ENCODE results near the gene TAGLN2. TPM values are rescaled to one million over a fixed set of nuclear protein-coding genes. Genes with fewer than 3 reads are reported as not detected.

The TAGLN2 gene
- polyA plus RNA-seq, 3 donors = 658 to 1,259 (median 918) TPM

DNA sequence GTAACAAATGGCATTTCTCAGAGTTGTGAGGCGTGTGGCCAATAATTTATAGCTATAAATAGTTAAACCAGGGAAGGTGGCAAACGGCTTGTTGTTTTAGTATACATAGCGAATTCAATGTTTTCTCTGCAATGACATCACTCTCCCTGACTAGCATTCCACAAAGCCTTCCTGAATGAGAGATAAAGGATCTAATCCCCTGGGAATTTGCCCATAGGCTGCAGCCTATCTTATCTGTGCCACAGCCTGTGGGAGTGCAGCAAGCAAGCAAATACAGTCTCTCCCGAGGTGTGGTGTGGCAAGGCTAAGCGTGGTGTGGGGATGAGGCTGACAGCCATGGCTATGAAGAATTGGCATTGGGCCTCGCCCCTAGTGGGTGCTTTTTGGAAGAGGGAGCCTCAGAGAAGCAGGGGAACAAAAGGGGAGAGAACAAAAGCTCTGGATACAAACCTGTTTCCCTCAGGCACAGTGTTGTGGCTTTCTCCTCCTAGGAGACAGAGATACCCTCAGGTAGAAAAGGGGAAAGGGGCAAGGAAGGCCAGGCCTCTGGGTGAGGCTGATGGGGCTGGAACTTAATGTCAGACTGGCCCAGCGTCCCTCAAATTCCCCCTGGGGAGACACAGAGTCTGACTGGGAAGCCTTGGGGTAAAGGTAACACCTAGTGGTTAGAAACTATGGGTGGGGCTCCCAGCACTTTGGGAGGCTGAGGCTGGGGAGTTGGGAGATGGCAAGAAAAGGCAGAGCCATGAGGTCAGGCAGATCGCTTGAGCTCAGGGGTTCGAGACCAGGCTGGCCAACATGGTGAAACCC is 8.9 kb downstream of the TAGLN2 start:
- H3K9me3 Mint-ChIP-seq = no peaks in the 10 kb centered on the region
- peaks cover 12 to 21% of the 10 kb centered on the region in 2 donors for H3K4me1 ChIP-seq (ENCODE audit: control insufficient read depth in 1 of 2, insufficient read depth in 2 of 2, low read length in 2 of 2)
- WGBS (ENCODE audit: insufficient coverage) = 91% methylated on average over 4 of the region's 9 CpGs

DNA sequence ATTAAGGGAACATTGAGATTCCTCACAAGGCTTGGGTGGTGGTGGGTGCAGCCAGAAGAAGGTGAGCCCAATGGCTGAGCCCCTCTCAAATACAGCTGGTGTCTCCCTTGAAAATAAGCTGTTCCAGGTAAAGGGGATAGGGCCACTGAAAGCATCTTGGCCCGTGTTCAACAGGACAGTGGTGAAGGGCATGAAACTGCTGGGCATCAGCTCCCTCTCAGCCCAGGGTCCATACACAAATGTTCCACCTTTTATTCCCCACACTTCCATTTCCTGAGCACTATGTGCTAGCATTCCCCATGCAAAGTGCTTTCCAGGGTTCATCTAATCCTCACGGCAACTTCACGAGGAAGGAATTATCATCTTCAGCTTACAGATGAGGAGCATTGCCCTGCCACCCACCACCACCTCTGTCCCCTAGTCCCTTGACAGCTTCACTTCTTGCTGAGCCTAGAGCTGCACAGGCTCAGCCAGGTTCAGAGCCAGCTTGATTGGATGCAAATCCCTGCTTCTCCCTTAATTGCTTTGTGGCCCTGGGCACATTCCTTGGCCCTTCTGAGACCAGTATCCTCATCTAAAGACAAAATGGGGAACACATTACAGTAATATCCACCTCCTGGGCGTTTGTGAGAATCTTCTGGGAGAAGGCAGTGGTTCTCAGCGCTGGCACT is 9.6 kb downstream of the TAGLN2 start:
- H3K9me3 Mint-ChIP-seq = no peaks in the 10 kb centered on the region
- DNase-seq = no peak
- Histone ChIP-seq H3K4me1 (ENCODE audit: control insufficient read depth in 1 of 2, insufficient read depth in 2 of 2, low read length in 2 of 2) (peaks cover 14 to 21% of the 10 kb centered on the region in 2 donors), H3K4me3 (replicated peaks in 1 of 3; ENCODE audit: low read depth in 2 of 3, low read length in 3 of 3) (no peak overlapping the region), H3K9ac (ENCODE audit: insufficient read depth, low read length, poor library complexity, severe bottlenecking) (no peak overlapping the region), H2AFZ (ENCODE audit: insufficient read depth, low read depth, low read length, poor library complexity, severe bottlenecking) (no peak overlapping the region), H3K36me3 (replicated peaks in 1 of 2; ENCODE audit: control insufficient read depth in 1 of 2, insufficient read depth in 2 of 2, low read length in 2 of 2) (peaks cover 46 to 60% of the 10 kb centered on the region in 2 donors), H3K27me3 (ENCODE audit: control insufficient read depth in 2 of 2, insufficient read depth in 2 of 2, low read length in 2 of 2) (no peaks in the 10 kb centered on the region), H3K27ac (ENCODE audit: low read depth in 1 of 2, low read length in 2 of 2) (peak overlapping the region in 1 of 2 donors; percentile 20), H3K4me2 (replicated peaks; ENCODE audit: extremely low read depth, low read length, poor library complexity, severe bottlenecking) (no peak overlapping the region), H3K79me2 (ENCODE audit: insufficient read depth, low read length) (peaks cover 17% of the 10 kb centered on the region), H4K20me1 (ENCODE audit: insufficient read depth, low read length) (peaks cover 35% of the 10 kb centered on the region), H3K9me3 (replicated peaks in 1 of 2; ENCODE audit: control insufficient read depth in 1 of 2, insufficient read depth in 1 of 2, low read length in 2 of 2) (no peaks in the 10 kb centered on the region)
- peak overlapping the region in 6 of 7 donors; percentile 57 to 73 (median 67) for H3K27ac Mint-ChIP-seq
- no peak overlapping the region for H3K4me3 Mint-ChIP-seq
- peaks cover 26% of the 10 kb centered on the region for H3K4me1 Mint-ChIP-seq
- H3K36me3 Mint-ChIP-seq = peaks cover 69 to 72% of the 10 kb centered on the region in 2 donors
- intact Hi-C loops (cut with micrococcal nuclease) = no loop called here
- TF ChIP-seq, protein P1, sequence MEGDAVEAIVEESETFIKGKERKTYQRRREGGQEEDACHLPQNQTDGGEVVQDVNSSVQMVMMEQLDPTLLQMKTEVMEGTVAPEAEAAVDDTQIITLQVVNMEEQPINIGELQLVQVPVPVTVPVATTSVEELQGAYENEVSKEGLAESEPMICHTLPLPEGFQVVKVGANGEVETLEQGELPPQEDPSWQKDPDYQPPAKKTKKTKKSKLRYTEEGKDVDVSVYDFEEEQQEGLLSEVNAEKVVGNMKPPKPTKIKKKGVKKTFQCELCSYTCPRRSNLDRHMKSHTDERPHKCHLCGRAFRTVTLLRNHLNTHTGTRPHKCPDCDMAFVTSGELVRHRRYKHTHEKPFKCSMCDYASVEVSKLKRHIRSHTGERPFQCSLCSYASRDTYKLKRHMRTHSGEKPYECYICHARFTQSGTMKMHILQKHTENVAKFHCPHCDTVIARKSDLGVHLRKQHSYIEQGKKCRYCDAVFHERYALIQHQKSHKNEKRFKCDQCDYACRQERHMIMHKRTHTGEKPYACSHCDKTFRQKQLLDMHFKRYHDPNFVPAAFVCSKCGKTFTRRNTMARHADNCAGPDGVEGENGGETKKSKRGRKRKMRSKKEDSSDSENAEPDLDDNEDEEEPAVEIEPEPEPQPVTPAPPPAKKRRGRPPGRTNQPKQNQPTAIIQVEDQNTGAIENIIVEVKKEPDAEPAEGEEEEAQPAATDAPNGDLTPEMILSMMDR (IDR thresholded peaks at IDR 0.05) = no peak
- WGBS (ENCODE audit: insufficient coverage) = 88% methylated on average over 2 of the region's 5 CpGs
- peaks cover 1 to 2% (median 1%) of the 10 kb centered on the region in 3 donors for H3K27me3 Mint-ChIP-seq (ENCODE audit: low read depth in 3 of 3)

More for the DNA sequence above, 8.9 kb downstream of the TAGLN2 start:
- Histone ChIP-seq H3K27me3 (ENCODE audit: control insufficient read depth in 2 of 2, insufficient read depth in 2 of 2, low read length in 2 of 2) (no peaks in the 10 kb centered on the region), H3K9me3 (replicated peaks in 1 of 2; ENCODE audit: control insufficient read depth in 1 of 2, insufficient read depth in 1 of 2, low read length in 2 of 2) (no peaks in the 10 kb centered on the region), H3K4me2 (replicated peaks; ENCODE audit: extremely low read depth, low read length, poor library complexity, severe bottlenecking) (no peak overlapping the region), H4K20me1 (ENCODE audit: insufficient read depth, low read length) (peaks cover 39% of the 10 kb centered on the region), H3K4me3 (replicated peaks in 1 of 3; ENCODE audit: low read depth in 2 of 3, low read length in 3 of 3) (no peak overlapping the region), H3K36me3 (replicated peaks in 1 of 2; ENCODE audit: control insufficient read depth in 1 of 2, insufficient read depth in 2 of 2, low read length in 2 of 2) (peaks cover 47 to 64% of the 10 kb centered on the region in 2 donors), H3K9ac (ENCODE audit: insufficient read depth, low read length, poor library complexity, severe bottlenecking) (no peak overlapping the region), H3K79me2 (ENCODE audit: insufficient read depth, low read length) (peaks cover 25% of the 10 kb centered on the region), H2AFZ (ENCODE audit: insufficient read depth, low read depth, low read length, poor library complexity, severe bottlenecking) (no peak overlapping the region), H3K27ac (ENCODE audit: low read depth in 1 of 2, low read length in 2 of 2) (peak overlapping the region; percentile 9 to 43)
- TF ChIP-seq, protein P1 (IDR thresholded peaks at IDR 0.05) = no peak
- intact Hi-C loops (cut with micrococcal nuclease) = no loop called here
- DNase-seq = no peak
- Mint-ChIP-seq H3K27me3 (ENCODE audit: low read depth in 3 of 3) (peaks cover 1 to 2% (median 1%) of the 10 kb centered on the region in 3 donors), H3K4me3 (no peak overlapping the region), H3K36me3 (peaks cover 75 to 80% of the 10 kb centered on the region in 2 donors), H3K27ac (peak overlapping the region in 5 of 7 donors; percentile 67 to 73 (median 71)), H3K4me1 (peaks cover 26% of the 10 kb centered on the region)

All from CD14-positive monocyte (primary cell).